ENCODE results near the gene UACA.

DNA sequence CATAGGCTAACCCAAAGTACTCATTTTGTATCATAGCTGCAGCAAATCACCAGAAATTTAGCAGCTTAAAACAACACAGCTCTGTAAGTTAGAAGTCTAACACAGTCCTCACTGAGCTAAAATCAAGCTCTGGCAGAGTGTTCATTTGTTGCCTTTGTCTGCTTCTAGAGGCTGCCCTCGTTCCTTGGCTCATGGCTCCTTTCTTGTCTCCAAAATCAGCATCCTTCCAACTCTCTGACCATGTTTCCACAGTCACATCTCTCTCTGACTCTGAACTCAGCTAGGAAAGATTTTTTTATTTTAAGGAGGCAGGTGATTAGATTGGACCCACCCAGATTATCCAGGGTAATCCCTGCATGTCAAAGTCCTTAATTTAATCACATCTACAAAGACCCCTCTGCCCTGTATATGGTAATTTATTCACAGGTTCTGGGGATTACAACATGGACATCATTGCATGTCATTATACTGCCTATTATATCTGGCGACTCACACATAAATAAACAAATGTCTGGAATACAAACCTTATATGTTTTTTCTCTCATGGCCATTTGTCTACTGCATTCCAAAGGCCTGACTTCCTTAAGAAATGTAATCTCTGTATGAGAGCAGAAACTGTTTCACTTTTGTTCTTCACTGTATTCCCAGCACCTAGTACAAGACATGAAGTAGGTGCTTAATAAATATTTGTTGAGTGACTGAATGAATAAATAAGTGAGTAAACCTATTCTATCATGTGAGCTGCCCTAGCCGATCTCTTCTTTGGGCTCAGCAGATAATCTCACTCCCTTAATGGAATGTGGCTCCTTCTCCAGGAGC, 15.1 kb upstream of the UACA start:
- TF ChIP-seq ZNF23 (CRISPR knock-in tag; IDR thresholded peaks at IDR 0.05) (no peak), ZNF76 (CRISPR knock-in tag; IDR thresholded peaks at IDR 0.05; ENCODE audit: borderline replicate concordance) (no peak), ARID1B (IDR thresholded peaks at IDR 0.05) (no peak), HDGF (IDR thresholded peaks at IDR 0.05) (no peak), MTA3 (IDR thresholded peaks at IDR 0.05; ENCODE audit: borderline replicate concordance) (no peak)
- TF ChIP-seq, protein P1, sequence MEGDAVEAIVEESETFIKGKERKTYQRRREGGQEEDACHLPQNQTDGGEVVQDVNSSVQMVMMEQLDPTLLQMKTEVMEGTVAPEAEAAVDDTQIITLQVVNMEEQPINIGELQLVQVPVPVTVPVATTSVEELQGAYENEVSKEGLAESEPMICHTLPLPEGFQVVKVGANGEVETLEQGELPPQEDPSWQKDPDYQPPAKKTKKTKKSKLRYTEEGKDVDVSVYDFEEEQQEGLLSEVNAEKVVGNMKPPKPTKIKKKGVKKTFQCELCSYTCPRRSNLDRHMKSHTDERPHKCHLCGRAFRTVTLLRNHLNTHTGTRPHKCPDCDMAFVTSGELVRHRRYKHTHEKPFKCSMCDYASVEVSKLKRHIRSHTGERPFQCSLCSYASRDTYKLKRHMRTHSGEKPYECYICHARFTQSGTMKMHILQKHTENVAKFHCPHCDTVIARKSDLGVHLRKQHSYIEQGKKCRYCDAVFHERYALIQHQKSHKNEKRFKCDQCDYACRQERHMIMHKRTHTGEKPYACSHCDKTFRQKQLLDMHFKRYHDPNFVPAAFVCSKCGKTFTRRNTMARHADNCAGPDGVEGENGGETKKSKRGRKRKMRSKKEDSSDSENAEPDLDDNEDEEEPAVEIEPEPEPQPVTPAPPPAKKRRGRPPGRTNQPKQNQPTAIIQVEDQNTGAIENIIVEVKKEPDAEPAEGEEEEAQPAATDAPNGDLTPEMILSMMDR (IDR thresholded peaks at IDR 0.05 in 2 of 3, conservative IDR thresholded peaks at IDR 0.05 in 1 of 3; ENCODE audit: insufficient read depth in 2 of 3, low read depth in 1 of 3, low read length in 3 of 3) = no peak
- TF ChIP-seq, protein P2, sequence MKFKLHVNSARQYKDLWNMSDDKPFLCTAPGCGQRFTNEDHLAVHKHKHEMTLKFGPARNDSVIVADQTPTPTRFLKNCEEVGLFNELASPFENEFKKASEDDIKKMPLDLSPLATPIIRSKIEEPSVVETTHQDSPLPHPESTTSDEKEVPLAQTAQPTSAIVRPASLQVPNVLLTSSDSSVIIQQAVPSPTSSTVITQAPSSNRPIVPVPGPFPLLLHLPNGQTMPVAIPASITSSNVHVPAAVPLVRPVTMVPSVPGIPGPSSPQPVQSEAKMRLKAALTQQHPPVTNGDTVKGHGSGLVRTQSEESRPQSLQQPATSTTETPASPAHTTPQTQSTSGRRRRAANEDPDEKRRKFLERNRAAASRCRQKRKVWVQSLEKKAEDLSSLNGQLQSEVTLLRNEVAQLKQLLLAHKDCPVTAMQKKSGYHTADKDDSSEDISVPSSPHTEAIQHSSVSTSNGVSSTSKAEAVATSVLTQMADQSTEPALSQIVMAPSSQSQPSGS (CRISPR knock-in tag; IDR thresholded peaks at IDR 0.05) = no peak
- TF ChIP-seq, protein P3, sequence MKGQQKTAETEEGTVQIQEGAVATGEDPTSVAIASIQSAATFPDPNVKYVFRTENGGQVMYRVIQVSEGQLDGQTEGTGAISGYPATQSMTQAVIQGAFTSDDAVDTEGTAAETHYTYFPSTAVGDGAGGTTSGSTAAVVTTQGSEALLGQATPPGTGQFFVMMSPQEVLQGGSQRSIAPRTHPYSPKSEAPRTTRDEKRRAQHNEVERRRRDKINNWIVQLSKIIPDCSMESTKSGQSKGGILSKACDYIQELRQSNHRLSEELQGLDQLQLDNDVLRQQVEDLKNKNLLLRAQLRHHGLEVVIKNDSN (CRISPR knock-in tag; IDR thresholded peaks at IDR 0.05) = no peak
- TF ChIP-seq, protein P4, sequence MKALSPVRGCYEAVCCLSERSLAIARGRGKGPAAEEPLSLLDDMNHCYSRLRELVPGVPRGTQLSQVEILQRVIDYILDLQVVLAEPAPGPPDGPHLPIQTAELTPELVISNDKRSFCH (CRISPR knock-in tag; IDR thresholded peaks at IDR 0.05) = no peak
- TF ChIP-seq, protein P4 (tag; IDR thresholded peaks at IDR 0.05) = no peak

Measured in K562 (cell line).